Occipital lobe (tissue), 2 donors: ENCODE results near the gene SNRPD2. TPM values are rescaled to one million over a fixed set of nuclear protein-coding genes. Genes with fewer than 3 reads are reported as not detected.
"Not testable (repeated sequence)": the region's sequence is repeated elsewhere in the genome, so short reads cannot be mapped to it uniquely, and the experiment has no call there.

ENCODE experiments used
- DNase-seq: peaks from one replicate; lab custom pipeline; 2025; lab: John Stamatoyannopoulos, UW
- total RNA-seq: library from RNA; depleted of rRNA; stranded (reverse); fragments of >200 nt; gene quantifications from one replicate; pipeline ENCODE4 v1.2.3, GENCODE V29; 2014

Gene SNRPD2
- total RNA-seq, 1 donor from 2014 or later, result 108 TPM

GRCh38 chr19:45705115-45705514 lies 13.4 kb upstream of the SNRPD2 start:
- DNase-seq, result no peak

GRCh38 chr19:45701676-45702075 lies 9.9 kb upstream of the SNRPD2 start:
- no peak for DNase-seq

GRCh38 chr19:45693106-45693788 lies 1.5 kb upstream of the SNRPD2 start:
- DNase-seq, result no peak

GRCh38 chr19:45692187-45693105 lies 693 bp upstream of the SNRPD2 start, which contains the start of gene QPCTL:
TSS of gene QPCTL (plus strand) at chr19:45692666. CDS start at chr19:45692704, 38 bp downstream.
- DNase-seq, result peak; percentile 99

- no peak for DNase-seq
Observed at GRCh38 chr19:45687599-45687998, 4.2 kb downstream of the SNRPD2 start.

GRCh38 chr19:45685045-45685444 lies 6.7 kb downstream of the SNRPD2 start:
- DNase-seq, result not testable (repeated sequence)

GRCh38 chr19:45682908-45683307 lies 8.8 kb downstream of the SNRPD2 start:
- DNase-seq, result no peak

GRCh38 chr19:45682117-45682516 lies 9.6 kb downstream of the SNRPD2 start:
- no peak for DNase-seq

GRCh38 chr19:45681391-45682015 lies 10.2 kb downstream of the SNRPD2 start:
- peak; percentile 80 for DNase-seq

- peak; percentile 51 for DNase-seq
Observed at GRCh38 chr19:45677351-45678230, 14.2 kb downstream of the SNRPD2 start.

GRCh38 chr19:45676851-45677263 lies 14.9 kb downstream of the SNRPD2 start:
- no peak for DNase-seq

GRCh38 chr19:45674946-45675345 lies 16.8 kb downstream of the SNRPD2 start:
- DNase-seq, result no peak

GRCh38 chr19:45670670-45671453 lies 20.9 kb downstream of the SNRPD2 start:
- DNase-seq, result peak; percentile 62

- DNase-seq, result no peak
Observed at GRCh38 chr19:45668342-45668871, 23.3 kb downstream of the SNRPD2 start.

GRCh38 chr19:45667620-45668341 lies 24.0 kb downstream of the SNRPD2 start, which contains the start of gene GIPR:
TSS of gene GIPR (plus strand) at chr19:45668221. CDS start at chr19:45669521, 1,300 bp downstream.
- DNase-seq, result no peak

- no peak for DNase-seq
Observed at GRCh38 chr19:45664575-45664974, 27.2 kb downstream of the SNRPD2 start.

- DNase-seq, result no peak
Observed at GRCh38 chr19:45663800-45664199, 28.0 kb downstream of the SNRPD2 start.

- DNase-seq, result no peak
Observed at GRCh38 chr19:45660636-45661035, 31.1 kb downstream of the SNRPD2 start.

GRCh38 chr19:45659096-45659729 lies 32.5 kb downstream of the SNRPD2 start:
- DNase-seq, result no peak
